ENCODE results near the gene PREX1. TPM values are rescaled to one million over a fixed set of nuclear protein-coding genes. Genes with fewer than 3 reads are reported as not detected.
A peak's percentile ranks its signal among the peaks of the same experiment; 100 is the strongest.

Gene PREX1
- total RNA-seq, 2 donors from 2014 or later = 7.4 to 37.9 TPM

DNA sequence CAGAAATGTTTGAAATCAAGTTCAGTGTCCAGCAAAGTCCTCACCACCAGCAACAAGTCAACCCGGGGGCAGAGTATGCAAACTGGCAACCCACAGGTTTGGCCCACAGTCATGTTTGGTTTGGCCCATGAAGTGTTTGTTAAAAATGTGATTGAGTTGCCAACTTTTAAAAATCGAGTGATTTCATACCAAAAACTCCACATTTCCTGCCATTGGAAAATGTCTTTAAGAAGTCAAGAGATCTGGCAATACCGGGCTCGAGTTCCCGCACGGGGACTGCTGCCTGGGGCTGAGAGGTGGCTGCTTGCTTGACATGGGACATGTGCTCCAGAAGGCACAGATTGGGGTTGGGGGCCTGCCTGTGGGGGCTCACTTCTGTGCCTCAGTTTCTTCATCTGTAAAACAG is 36.1 kb downstream of the PREX1 start:
- no peaks in the 10 kb centered on the region for H3K9me3 ChIP-seq
- WGBS = 28% methylated on average over 6 of the region's 6 CpGs
- intact Hi-C loops (cut with DNase I) = no loop called here
- no peaks in the 10 kb centered on the region for H3K36me3 ChIP-seq
- H3K27ac ChIP-seq = no peak overlapping the region
- no peak for DNase-seq (ENCODE audit: low spot score)
- H3K4me1 ChIP-seq (replicated peaks) = peaks cover 4% of the 10 kb centered on the region
- no peak overlapping the region for H3K4me3 ChIP-seq
- TF ChIP-seq POLR2A (IDR thresholded peaks at IDR 0.05) (no peak), POLR2AphosphoS5 (IDR thresholded peaks at IDR 0.05) (no peak)
- TF ChIP-seq, protein P1, sequence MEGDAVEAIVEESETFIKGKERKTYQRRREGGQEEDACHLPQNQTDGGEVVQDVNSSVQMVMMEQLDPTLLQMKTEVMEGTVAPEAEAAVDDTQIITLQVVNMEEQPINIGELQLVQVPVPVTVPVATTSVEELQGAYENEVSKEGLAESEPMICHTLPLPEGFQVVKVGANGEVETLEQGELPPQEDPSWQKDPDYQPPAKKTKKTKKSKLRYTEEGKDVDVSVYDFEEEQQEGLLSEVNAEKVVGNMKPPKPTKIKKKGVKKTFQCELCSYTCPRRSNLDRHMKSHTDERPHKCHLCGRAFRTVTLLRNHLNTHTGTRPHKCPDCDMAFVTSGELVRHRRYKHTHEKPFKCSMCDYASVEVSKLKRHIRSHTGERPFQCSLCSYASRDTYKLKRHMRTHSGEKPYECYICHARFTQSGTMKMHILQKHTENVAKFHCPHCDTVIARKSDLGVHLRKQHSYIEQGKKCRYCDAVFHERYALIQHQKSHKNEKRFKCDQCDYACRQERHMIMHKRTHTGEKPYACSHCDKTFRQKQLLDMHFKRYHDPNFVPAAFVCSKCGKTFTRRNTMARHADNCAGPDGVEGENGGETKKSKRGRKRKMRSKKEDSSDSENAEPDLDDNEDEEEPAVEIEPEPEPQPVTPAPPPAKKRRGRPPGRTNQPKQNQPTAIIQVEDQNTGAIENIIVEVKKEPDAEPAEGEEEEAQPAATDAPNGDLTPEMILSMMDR (IDR thresholded peaks at IDR 0.05) = no peak
- no peaks in the 10 kb centered on the region for H3K27me3 ChIP-seq (replicated peaks; ENCODE audit: insufficient read depth)

DNA sequence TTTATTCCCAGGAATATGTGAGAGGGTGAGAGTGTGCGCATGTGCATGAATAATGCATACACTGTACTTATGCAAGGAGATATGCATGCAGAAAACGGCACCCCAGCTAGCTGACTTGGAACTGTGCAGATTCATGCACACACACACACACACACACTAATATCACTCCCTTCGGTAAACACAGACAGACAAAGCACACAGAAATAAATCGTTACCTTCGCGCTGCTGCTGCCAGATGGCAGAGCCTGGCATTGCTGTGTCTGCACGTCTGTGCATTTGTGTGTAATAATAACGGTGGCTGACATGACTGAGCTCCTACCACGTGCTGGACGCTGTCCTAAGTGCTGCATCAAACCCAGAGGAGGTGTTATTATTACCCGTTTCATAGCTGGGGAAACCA is 36.8 kb downstream of the PREX1 start:
- no peaks in the 10 kb centered on the region for H3K9me3 ChIP-seq
- H3K27ac ChIP-seq = no peak overlapping the region
- H3K27me3 ChIP-seq (replicated peaks; ENCODE audit: insufficient read depth) = no peaks in the 10 kb centered on the region
- intact Hi-C loops (cut with DNase I) = no loop called here
- H3K36me3 ChIP-seq = no peaks in the 10 kb centered on the region
- peaks cover 4% of the 10 kb centered on the region for H3K4me1 ChIP-seq (replicated peaks)
- peak; percentile 46 for DNase-seq (ENCODE audit: low spot score)
- H3K4me3 ChIP-seq = no peak overlapping the region
- WGBS = 28% methylated on average over 11 of the region's 11 CpGs
- TF ChIP-seq POLR2AphosphoS5 (IDR thresholded peaks at IDR 0.05) = peak; percentile 53
- TF ChIP-seq POLR2A (IDR thresholded peaks at IDR 0.05) = no peak
- TF ChIP-seq, protein P1 (IDR thresholded peaks at IDR 0.05) = peak in 1 of 4 experiments; percentile 14

DNA sequence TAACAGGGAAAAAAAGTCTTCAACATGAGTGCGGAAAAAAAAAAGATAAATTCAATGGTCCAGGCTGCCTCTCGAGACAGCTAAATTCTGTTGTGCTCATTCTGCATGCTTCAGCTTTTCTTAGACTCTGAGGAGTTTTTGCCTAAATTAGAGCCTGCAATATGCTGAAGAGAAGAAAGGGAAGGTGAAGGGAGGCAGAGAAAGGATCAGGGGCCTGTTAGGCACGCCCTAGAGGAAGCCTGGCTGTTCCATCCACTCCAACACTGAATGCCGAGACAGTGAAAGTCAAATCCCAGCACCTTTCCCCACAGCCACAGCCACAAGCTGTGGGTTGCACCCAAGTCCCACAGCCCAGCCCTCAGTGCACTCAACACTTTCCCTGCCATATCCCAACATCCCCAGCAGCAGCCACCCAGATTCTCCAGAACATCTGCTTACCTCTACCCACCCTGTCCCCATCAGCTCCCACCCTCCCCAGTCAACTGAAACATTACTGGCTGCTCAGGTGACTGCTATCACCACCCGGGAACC is 37.3 kb downstream of the PREX1 start:
- WGBS = 39% methylated on average over 5 of the region's 5 CpGs
- DNase-seq (ENCODE audit: low spot score) = no peak
- Histone ChIP-seq H3K27me3 (replicated peaks; ENCODE audit: insufficient read depth) (no peaks in the 10 kb centered on the region), H3K4me3 (no peak overlapping the region), H3K9me3 (no peaks in the 10 kb centered on the region), H3K27ac (no peak overlapping the region), H3K4me1 (replicated peaks) (peaks cover 4% of the 10 kb centered on the region), H3K36me3 (no peaks in the 10 kb centered on the region)
- intact Hi-C loops (cut with DNase I) = no loop called here
- TF ChIP-seq POLR2AphosphoS5 (IDR thresholded peaks at IDR 0.05) (no peak), POLR2A (IDR thresholded peaks at IDR 0.05) (no peak)
- TF ChIP-seq, protein P1 (IDR thresholded peaks at IDR 0.05) = no peak

DNA sequence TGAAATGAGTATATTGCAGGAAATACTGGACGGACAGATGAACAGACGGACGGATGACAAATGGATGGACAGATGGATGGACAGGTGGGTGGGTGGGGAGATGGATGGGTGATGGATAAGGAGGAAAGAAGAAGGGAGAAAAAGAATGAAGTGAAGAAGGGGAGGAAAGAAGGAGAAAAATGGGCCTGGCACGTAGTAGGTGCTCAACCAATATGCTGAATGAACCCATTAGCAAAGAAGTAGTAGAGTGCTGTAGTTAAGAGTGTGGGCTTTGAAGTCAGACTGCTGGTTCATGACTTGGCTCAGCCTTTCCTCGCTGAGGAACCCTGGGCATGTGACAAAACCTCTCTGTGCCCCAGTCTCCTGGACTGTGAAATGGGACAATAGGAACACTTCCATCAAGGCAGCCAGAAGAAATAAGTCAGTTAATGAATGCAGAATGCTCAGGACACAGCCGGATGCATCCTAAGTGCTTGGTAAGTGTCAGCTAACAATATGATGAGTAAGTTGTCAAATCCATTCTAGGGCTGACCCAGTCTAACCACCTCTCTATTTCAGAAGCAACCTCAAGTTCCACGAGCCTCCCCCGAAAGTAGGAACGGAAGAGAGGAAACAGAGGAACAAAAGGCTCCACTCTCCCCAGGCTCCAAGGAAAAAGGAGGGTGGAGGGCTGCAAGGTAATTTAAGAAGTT is 37.9 kb downstream of the PREX1 start:
- H3K4me3 ChIP-seq = no peak overlapping the region
- intact Hi-C loops (cut with DNase I) = no loop called here
- H3K4me1 ChIP-seq (replicated peaks) = peaks cover 4% of the 10 kb centered on the region
- H3K36me3 ChIP-seq = no peaks in the 10 kb centered on the region
- WGBS = 76% methylated on average over 9 of the region's 9 CpGs
- no peaks in the 10 kb centered on the region for H3K9me3 ChIP-seq
- TF ChIP-seq, protein P1 (IDR thresholded peaks at IDR 0.05) = no peak
- TF ChIP-seq POLR2A (IDR thresholded peaks at IDR 0.05) = no peak
- H3K27ac ChIP-seq = no peak overlapping the region
- H3K27me3 ChIP-seq (replicated peaks; ENCODE audit: insufficient read depth) = no peaks in the 10 kb centered on the region
- DNase-seq (ENCODE audit: low spot score) = no peak

DNA sequence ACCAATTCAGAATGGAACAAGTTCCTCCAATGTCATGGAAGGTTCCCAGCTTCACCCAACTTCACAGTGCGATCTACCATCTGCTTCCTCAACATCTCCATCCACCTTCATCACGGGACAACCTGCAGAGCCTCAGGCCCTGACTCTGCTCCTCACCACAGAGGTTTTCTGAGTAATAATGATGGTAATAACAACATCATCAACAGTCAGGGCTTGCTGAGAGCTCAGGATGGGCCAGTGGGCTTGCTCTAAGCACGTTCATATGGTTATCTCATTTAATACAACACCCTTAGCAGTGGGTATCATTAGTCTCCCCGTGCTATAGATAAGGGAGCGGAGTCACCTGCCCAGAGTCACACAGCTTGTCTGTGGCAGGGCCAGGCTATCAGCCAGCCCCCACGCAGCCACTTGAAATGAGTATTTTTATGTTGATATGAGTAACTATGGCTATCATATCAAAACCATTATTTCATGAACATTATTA is 38.6 kb downstream of the PREX1 start:
- no peaks in the 10 kb centered on the region for H3K9me3 ChIP-seq
- DNase-seq (ENCODE audit: low spot score) = no peak
- H3K36me3 ChIP-seq = no peaks in the 10 kb centered on the region
- no peak overlapping the region for H3K4me3 ChIP-seq
- no peaks in the 10 kb centered on the region for H3K27me3 ChIP-seq (replicated peaks; ENCODE audit: insufficient read depth)
- intact Hi-C loops (cut with DNase I) = no loop called here
- H3K4me1 ChIP-seq (replicated peaks) = peaks cover 4% of the 10 kb centered on the region
- TF ChIP-seq POLR2A (IDR thresholded peaks at IDR 0.05) = no peak
- no peak for TF ChIP-seq POLR2AphosphoS5 (IDR thresholded peaks at IDR 0.05)
- TF ChIP-seq, protein P1 (IDR thresholded peaks at IDR 0.05) = no peak
- 94% methylated on average over 6 of the region's 6 CpGs for WGBS
- no peak overlapping the region for H3K27ac ChIP-seq

All from prostate gland (tissue), 2 donors.